Measurements from ENCODE around the gene LDLRAD4. TPM values are rescaled to one million over a fixed set of nuclear protein-coding genes. Genes with fewer than 3 reads are reported as not detected.

Gene LDLRAD4
- total RNA-seq, 1 donor from 2014 or later: 18.4 TPM

DNA sequence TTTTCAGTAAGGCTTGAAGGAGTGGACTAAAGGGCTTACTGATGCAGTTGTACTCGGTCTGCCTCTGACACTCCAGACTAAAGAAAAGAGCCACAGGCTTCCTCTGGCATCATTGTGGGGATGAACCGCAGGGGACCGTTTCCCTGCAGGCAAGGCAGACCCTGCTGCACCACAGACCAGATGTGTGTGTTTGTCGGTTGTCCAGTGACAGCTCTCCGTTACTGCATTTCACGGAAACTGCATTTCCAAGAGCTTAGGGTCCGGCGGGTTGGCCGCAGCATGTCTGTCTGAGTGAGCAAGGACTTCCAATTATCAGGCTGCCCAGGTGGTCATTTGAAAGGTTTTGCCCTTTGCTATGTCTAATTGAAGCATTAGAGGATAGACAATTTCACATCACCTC is 409.7 kb downstream of the LDLRAD4 start:
- intact Hi-C loops (cut with DNase I): loop anchor here (10.0 kb wide), 1 partner anchor 63 kb away; no protein-coding TSS in a partner anchor

GRCh38 chr18:13629841-13630715 is 411.5 kb downstream of the LDLRAD4 start:
- H3K36me3 ChIP-seq: no peaks in the 10 kb centered on the region
- intact Hi-C loops (cut with DNase I): loop anchor here (10.0 kb wide), 1 partner anchor 65 kb away; no protein-coding TSS in a partner anchor
- ATAC-seq (peak; percentile 86), DNase-seq (no peak)
- no peaks in the 10 kb centered on the region for H3K4me1 ChIP-seq
- no peaks in the 10 kb centered on the region for H3K9me3 ChIP-seq
- no peak overlapping the region for H3K4me3 ChIP-seq
- TF ChIP-seq, protein P1, sequence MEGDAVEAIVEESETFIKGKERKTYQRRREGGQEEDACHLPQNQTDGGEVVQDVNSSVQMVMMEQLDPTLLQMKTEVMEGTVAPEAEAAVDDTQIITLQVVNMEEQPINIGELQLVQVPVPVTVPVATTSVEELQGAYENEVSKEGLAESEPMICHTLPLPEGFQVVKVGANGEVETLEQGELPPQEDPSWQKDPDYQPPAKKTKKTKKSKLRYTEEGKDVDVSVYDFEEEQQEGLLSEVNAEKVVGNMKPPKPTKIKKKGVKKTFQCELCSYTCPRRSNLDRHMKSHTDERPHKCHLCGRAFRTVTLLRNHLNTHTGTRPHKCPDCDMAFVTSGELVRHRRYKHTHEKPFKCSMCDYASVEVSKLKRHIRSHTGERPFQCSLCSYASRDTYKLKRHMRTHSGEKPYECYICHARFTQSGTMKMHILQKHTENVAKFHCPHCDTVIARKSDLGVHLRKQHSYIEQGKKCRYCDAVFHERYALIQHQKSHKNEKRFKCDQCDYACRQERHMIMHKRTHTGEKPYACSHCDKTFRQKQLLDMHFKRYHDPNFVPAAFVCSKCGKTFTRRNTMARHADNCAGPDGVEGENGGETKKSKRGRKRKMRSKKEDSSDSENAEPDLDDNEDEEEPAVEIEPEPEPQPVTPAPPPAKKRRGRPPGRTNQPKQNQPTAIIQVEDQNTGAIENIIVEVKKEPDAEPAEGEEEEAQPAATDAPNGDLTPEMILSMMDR (IDR thresholded peaks at IDR 0.05): peak; percentile 75
- H3K27ac ChIP-seq: no peak overlapping the region
- no peaks in the 10 kb centered on the region for H3K27me3 ChIP-seq

More for the DNA sequence above, 409.7 kb downstream of the LDLRAD4 start:
- DNase-seq: no peak
- TF ChIP-seq, protein P1 (IDR thresholded peaks at IDR 0.05): no peak
- Histone ChIP-seq H3K4me3 (no peak overlapping the region), H3K4me1 (no peaks in the 10 kb centered on the region), H3K27ac (no peak overlapping the region), H3K9me3 (no peaks in the 10 kb centered on the region), H3K36me3 (no peaks in the 10 kb centered on the region), H3K27me3 (no peaks in the 10 kb centered on the region)
- no peak for ATAC-seq

DNA sequence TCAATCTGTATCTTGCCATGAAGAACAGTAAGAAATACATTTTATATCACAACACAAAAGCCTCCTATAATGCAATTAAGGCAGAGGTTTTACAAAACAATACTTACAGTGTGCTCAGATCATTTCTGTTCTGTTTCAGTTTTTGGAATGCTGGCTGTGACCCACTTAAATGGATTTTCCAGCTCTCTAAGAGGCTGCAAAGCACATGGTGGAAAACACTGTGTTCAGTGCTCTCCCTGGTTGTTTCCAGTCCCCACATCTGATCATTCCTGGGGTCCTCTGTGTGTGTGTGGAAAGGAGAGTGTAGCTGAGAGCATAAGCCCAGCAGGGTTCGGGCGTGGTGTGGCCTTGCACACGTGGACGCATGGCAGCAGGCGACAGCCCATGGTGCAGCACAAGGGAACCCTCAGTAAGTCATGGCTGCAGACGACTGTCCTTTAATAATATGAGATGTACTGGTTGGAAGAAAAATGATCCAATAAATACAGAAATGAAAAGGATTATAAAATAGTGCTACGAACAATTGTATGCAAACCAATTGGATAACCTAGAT is 412.2 kb downstream of the LDLRAD4 start:
- Histone ChIP-seq H3K27me3 (no peaks in the 10 kb centered on the region), H3K9me3 (no peaks in the 10 kb centered on the region), H3K4me1 (no peaks in the 10 kb centered on the region), H3K4me3 (no peak overlapping the region), H3K36me3 (no peaks in the 10 kb centered on the region), H3K27ac (no peak overlapping the region)
- DNase-seq: no peak
- TF ChIP-seq, protein P1 (IDR thresholded peaks at IDR 0.05): no peak
- intact Hi-C loops (cut with DNase I): no loop called here
- ATAC-seq: no peak

DNA sequence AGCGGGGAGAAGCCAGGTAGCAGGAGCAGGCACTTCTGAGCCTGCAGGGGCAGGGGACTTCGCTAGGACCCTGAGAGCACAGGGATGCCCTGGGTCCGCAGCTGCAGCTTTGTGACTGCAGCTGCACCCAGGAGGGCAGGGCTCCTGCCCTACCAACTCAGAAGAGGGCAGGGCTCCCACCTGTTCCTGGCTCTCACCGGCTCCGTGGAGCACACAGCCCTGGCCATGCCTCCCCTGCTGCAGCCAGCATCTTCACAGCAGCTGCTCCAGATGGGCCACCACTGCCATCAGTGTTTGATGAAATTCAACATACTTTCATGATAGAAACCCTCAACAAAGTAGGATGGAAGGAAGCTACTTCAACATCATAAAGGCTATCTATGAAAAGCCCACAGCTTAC is 415.1 kb downstream of the LDLRAD4 start:
- Histone ChIP-seq H3K4me3 (no peak overlapping the region), H3K27ac (no peak overlapping the region), H3K27me3 (no peaks in the 10 kb centered on the region), H3K4me1 (no peaks in the 10 kb centered on the region), H3K9me3 (no peaks in the 10 kb centered on the region), H3K36me3 (no peaks in the 10 kb centered on the region)
- ATAC-seq: no peak
- no peak for DNase-seq
- intact Hi-C loops (cut with DNase I): no loop called here
- TF ChIP-seq, protein P1 (IDR thresholded peaks at IDR 0.05): no peak

DNA sequence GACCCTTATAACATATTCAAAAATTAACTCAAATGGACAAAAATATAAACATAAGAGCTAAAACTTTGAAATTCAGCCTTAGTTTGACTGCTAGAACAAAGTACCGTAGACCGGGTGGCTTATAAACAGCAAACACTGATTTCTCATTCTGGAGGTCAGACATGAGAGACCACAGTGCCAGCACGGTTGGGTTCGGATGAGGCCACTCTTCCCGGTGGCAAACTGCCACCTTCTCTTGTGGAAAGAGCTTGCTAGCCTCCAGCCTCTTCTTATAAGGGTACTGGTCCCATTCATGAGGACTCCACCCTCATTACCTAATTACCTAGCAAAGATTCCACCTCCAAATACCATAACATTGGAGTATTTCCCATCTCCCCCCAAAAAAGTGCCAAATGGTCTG is 416.5 kb downstream of the LDLRAD4 start:
- intact Hi-C loops (cut with DNase I): no loop called here
- Histone ChIP-seq H3K9me3 (no peaks in the 10 kb centered on the region), H3K27ac (no peak overlapping the region), H3K36me3 (no peaks in the 10 kb centered on the region), H3K4me3 (no peak overlapping the region), H3K4me1 (no peaks in the 10 kb centered on the region), H3K27me3 (no peaks in the 10 kb centered on the region)
- TF ChIP-seq, protein P1 (IDR thresholded peaks at IDR 0.05): no peak
- DNase-seq (no peak), ATAC-seq (no peak)

All from upper lobe of right lung (tissue), 1 donor.